ENCODE measurements around the gene CAMTA2.
A peak's percentile ranks its signal among the peaks of the same experiment; 100 is the strongest.
"Not testable (repeated sequence)": the region's sequence is repeated elsewhere in the genome, so short reads cannot be mapped to it uniquely, and the experiment has no call there.

Gene CAMTA2, protein sequence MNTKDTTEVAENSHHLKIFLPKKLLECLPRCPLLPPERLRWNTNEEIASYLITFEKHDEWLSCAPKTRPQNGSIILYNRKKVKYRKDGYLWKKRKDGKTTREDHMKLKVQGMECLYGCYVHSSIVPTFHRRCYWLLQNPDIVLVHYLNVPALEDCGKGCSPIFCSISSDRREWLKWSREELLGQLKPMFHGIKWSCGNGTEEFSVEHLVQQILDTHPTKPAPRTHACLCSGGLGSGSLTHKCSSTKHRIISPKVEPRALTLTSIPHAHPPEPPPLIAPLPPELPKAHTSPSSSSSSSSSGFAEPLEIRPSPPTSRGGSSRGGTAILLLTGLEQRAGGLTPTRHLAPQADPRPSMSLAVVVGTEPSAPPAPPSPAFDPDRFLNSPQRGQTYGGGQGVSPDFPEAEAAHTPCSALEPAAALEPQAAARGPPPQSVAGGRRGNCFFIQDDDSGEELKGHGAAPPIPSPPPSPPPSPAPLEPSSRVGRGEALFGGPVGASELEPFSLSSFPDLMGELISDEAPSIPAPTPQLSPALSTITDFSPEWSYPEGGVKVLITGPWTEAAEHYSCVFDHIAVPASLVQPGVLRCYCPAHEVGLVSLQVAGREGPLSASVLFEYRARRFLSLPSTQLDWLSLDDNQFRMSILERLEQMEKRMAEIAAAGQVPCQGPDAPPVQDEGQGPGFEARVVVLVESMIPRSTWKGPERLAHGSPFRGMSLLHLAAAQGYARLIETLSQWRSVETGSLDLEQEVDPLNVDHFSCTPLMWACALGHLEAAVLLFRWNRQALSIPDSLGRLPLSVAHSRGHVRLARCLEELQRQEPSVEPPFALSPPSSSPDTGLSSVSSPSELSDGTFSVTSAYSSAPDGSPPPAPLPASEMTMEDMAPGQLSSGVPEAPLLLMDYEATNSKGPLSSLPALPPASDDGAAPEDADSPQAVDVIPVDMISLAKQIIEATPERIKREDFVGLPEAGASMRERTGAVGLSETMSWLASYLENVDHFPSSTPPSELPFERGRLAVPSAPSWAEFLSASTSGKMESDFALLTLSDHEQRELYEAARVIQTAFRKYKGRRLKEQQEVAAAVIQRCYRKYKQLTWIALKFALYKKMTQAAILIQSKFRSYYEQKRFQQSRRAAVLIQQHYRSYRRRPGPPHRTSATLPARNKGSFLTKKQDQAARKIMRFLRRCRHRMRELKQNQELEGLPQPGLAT

DNA sequence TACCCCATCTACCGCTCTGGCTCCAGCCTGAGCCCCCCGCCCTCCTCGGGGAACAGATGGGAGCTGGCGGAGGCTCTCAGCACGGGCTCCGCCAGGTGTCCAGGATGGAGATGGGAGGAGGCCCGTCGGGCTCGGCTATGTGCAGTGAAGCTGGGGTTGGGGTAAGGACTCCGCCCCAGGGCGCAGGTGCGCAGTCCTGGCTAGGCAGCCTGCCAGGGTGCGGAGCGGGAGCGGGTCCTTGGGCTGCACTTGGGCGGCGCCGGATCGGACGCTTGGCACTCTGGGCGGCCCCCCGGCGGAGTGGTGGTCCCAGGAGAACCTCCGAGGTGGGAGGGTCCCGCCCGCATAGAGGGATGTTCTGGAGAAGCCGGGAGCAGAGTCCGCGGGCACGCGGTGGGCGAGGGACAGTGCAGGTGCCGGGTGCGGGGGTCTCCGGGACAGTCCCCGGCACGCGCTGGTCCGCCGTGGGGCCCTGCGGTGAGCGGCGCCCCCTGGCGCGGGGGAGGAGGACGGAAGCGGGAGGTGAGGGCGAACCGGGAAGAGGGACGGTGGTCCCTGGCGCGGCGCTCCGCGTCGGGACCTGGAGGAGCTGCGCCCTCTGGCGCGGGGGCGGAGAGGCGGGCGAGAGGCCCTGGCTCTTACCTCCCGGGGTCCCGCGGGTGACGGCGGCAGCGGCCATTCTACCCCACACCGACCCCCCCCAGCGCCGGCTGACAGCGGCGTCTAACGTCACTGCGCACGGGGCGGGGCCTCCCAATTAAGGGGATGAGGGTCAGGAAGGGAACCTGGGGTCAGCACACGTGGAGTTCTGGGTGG, at the start of gene CAMTA2:
TSS of gene CAMTA2 (minus strand) at position 725 of the 816 bp plus-strand sequence. CDS start 1,453 bp downstream, outside the sequence.
- peak; percentile 38 for DNase-seq

DNA sequence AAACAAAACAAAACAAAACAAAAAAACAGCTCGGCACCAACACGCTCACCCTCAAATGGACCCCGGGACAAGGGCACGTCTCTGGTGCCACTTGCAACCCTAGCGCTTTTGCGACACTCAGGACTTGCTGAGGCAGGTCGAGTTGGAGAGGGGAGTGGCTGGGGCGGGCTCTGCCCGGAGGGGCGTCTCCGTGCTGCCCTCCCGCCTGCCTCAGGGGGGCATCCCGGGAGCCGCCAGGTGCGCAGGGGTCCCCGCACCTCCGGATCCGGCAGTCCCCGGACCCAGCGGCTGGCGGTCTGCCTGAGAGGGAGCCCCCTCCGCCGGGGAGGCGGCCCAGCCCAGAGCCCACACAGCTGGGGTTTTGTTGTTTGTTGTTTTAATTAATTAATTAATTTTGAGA, 47.8 kb upstream of the CAMTA2 start, which contains the start of gene SLC52A1:
TSS of gene SLC52A1 (minus strand) at position 112 of the 400 bp plus-strand sequence. CDS start 820 bp downstream, outside the sequence.
- no peak for DNase-seq

DNA sequence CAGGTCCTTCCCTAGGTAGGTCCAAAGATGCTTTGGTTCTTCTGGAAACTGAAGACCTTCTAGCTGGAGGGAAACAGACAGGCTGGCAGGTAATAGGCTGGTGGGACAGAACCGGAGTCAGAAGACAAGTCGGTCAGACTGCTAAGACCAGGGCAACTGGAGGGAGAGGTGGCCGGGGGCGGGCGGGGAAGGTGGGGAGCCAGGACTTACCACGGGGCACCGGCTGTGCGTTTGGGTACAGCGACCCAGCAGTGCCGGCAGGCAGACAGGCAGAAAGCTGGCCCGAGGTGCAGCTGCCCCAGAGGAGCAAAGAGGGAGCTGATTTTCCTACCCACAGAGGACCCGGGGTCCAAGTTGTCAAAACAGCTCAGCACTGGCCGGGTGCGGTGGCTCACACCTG, 47.2 kb upstream of the CAMTA2 start:
- no peak for DNase-seq

DNA sequence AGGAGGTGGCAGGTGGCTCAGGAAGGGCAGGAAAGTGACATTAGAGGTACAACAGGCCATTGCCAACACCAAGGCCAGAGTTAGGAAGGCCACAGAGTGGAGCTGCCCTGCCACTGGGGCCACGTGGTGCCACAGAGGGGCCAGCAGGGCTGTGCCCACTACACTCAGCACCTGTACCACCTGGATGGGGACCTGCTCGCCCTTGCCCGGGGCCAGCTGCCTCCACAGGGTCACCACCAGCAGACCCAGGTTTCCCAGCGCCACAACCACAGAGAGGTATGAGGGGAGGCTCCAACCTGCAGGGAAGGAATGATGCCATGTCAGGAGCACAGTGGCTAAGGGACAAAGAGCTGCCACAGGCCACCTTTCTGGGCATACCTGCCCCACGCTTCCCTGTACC, 46.6 kb upstream of the CAMTA2 start:
- DNase-seq, result no peak

DNA sequence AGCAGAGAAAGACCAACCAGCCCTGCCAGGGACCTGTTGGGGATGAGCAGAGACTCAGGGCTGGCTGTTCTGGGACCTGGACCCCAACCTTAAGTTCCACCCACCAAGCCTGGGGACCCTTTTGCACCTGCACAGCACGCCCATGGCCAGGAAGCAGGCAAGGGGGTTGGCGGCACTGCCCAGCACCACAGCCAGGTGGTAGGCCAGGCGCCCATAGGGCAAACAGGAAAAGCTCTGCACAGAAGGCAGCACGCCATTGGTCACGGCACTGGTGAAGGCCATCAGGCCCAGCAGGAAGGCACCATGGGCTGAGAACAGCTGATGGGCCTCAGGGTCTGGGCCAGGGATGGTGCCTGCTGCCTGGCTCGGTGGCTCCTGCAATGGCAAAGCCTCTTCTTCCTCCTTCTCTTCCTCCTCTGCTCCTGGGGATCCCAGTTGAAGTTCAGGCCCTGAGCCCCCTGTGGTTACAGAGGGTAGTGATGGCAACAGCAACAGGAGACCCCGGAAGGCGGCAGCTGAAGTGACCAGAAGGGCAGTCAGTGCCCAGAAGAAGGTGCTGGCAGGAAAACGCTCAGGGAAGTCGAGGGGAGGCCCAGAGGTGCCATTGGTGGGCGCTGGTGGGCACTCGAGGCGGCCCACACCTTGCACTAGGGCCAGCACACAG, 46.0 kb upstream of the CAMTA2 start:
- no peak for DNase-seq

DNA sequence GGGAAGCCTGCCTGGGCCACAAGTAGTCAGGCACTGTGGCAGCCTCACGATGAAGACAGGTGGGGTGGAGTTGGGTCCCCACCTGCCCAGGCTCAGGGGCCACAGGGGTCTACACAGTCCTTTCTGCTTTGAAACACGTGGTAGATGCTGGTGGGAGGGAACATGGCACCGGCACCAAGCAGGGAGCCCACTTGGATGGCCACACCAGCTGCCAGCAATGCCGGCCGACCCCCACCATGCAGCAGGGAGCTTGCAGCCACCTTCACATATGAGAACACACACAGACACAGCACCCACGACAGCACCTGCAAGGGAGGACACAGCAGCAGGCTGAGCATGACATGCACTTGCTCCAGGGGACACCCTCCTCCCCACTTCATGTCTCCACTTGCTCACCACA, 45.4 kb upstream of the CAMTA2 start:
- no peak for DNase-seq

DNA sequence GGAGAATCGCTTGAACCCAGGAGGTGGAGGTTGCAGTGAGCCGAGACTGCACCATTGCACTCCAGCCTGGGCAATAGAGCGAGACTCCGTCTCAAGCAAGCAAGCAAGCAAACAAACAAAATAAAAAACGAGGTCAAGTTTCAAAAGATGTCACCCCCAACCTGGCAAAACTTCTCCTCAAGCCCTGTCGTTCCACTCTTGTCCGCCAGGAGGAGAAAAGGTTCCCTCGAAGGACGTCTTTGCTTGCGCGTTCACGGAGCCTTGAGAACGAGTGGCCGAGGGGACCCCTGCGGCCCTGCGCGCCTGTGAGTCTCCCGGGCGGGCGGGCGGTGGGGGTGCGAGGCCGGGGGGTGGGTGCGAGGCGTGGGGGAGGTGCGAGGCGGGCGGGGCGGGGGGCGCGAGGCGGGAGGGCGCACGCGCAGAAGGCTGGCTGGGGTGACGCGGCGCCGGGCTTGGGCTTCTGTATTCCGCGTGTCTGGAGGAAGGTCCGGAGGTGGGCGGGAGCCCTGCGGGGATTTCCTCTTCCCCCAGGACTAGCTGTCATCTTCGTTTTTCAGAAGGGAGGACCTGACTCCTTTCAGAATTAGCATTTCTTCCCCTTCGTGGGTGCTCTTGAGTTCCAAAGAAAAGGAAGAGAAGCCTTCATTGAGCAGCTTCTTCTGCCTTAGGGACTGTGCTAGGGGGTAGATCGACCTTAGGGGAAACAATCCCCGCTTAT, 44.0 kb upstream of the CAMTA2 start:
- DNase-seq, result peak; percentile 87

DNA sequence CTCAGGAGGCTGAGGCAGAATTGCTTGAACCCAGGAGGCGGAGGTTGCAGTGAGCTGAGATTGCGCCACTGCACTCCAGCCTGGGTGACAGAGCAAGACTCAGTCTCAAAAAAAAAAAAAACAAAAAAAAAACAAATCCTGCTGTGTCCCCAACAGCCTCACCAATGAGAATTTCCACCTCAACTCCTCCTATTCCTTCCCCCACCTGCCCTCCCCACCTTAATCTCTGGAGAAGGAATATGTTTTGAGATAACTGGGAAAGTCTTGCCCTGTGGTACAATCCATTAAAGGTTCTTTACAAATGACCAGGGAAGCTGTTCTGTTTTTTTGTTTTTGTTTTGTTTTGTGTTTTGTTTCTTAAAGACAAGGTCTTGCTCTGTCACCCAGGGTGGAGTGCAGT, 42.7 kb upstream of the CAMTA2 start:
- not testable (repeated sequence) for DNase-seq

DNA sequence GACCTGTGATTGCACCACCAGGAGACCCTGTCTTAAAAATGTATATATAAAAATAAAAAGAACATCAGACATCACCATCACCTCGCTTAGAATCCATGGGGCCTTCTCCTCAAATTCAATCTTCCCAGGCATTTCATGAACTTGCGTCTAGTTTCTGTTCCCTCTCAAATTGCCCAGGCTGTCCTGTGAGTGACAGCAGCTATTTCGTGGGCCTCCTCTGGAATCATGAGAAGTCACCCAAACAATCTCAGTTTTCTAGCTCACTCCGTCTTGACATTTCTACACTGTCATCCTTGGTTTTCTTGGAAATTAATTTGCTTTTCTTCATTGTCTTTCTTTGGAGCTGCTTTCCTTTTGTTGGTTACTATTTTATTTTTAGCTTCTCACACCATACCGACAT, 40.4 kb upstream of the CAMTA2 start:
- DNase-seq, result no peak

DNA sequence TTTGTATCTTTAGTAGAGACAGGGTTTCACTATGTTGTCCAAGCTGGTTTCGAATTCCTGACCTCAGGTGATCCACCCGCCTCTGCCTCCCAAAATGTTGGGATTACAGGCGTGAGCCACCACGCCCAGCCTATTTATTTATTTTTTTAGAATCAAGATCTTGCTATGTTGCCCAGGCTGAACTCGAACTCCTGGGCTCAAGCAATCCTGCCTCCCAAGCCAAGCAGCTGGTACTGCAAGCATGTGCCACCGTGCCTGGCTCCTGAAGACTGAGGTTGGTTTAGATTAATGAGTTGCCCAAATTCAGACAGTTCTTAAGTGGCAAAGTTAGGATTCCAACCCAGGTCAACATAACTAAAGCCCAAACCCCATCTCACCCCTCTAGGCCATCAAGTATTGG, 39.8 kb upstream of the CAMTA2 start:
- no peak for DNase-seq

DNA sequence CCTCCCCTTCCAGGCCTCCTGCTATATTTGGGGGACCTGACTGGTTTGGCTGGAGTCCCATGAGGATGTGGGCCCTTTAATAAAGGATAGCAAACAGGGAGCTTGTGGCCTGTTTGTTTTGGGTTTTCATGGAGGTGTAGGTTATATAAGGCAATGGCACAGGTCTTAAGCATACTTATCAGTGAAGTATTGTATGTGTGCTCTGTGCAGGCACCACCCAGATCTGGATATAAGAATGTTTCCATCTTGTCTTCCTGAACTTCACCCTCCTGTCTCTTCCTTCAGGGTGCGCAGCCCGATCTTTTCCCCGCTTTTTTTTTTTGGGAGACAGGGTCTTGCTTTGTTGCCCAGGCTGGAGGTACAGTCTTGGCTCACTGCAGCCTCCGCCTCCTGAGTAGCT, 37.1 kb upstream of the CAMTA2 start:
- DNase-seq, result no peak

DNA sequence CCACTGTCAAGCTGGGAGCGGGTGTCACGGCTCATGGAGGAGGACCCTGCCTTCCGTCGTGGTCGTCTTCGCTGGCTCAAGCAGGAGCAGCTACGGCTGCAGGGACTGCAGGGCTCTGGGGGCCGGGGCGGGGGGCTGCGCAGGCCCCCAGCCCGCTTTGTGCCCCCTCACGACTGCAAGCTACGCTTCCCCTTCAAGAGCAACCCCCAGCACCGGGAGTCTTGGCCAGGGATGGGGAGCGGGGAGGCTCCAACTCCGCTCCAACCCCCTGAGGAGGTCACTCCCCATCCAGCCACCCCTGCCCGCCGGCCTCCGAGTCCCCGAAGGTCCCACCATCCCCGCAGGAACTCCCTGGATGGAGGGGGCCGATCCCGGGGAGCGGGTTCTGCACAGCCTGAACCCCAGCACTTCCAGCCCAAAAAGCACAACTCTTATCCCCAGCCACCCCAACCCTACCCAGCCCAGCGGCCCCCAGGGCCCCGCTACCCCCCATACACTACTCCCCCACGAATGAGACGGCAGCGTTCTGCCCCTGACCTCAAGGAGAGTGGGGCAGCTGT, 36.2 kb upstream of the CAMTA2 start:
- DNase-seq, result no peak

DNA sequence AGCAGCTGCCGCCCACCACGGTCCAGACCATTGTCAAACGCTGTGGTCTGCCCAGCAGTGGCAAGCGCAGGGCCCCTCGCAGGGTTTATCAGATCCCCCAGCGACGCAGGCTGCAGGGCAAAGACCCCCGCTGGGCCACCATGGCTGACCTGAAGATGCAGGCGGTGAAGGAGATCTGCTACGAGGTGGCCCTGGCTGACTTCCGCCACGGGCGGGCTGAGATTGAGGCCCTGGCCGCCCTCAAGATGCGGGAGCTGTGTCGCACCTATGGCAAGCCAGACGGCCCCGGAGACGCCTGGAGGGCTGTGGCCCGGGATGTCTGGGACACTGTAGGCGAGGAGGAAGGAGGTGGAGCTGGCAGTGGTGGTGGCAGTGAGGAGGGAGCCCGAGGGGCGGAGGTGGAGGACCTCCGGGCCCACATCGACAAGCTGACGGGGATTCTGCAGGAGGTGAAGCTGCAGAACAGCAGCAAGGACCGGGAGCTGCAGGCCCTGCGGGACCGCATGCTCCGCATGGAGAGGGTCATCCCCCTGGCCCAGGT, 34.8 kb upstream of the CAMTA2 start:
- DNase-seq, result no peak

DNA sequence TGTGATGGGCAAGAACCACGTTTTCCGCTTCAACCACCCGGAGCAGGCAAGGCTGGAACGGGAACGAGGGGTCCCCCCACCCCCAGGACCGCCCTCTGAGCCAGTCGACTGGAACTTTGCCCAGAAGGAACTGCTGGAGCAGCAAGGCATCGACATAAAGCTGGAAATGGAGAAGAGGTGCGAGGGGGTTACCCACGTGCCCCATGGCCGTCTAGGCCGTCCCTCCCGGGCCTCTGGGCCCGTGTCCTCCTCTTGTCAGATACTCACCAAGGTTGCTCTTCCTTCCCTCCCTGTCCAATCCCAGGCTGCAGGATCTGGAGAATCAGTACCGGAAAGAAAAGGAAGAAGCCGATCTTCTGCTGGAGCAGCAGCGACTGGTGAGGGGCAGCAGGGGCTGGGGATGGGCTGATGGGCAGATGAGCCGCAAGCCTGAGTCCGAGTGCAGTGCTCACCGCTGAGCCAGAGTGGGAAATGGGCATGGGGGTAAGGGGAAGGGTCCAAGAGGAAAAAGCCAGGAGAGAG, 33.1 kb upstream of the CAMTA2 start:
- DNase-seq, result no peak

DNA sequence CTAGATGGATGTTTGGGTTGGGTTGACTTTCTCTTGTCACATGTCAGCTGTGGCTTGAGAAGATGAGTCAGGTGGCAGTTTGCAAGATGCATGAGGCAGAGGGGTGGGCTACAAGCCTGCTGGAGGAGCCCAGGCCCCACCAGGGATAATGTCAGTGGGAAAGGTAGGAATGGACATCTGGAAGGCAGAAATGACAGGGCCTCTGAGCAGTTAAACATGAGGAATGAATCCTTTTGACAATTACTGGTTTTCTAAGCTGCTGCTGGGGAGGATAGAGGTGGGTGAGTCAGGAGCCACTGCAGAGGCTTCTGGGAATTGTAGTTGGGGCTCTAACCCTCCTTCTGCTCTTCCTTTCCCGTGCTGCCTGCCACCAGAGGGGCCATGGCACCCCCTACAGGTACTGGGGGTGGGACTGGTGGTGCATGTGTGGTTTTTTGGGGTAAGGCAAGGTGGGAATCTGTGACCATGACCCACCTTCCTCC, 32.0 kb upstream of the CAMTA2 start:
- no peak for DNase-seq

DNA sequence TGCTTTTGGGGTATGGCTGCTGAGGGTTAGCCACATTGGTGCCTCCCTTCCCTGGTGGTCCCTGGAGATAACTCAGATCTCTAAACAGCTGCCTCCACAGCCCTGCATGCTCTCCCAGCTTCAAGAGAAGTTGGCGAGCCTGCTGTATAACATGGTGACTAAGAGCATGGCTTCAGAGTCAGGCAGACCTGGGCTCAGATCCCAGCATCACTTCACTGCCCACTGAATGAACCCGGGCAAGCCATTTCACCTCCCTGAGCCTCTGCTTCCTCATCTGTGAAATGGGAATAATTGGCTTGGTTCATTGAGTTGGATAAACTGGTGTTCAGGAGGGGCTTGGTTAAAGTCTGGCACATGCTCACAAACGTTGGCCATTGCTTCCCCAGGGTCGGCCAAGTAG, 26.9 kb upstream of the CAMTA2 start:
- DNase-seq, result no peak

DNA sequence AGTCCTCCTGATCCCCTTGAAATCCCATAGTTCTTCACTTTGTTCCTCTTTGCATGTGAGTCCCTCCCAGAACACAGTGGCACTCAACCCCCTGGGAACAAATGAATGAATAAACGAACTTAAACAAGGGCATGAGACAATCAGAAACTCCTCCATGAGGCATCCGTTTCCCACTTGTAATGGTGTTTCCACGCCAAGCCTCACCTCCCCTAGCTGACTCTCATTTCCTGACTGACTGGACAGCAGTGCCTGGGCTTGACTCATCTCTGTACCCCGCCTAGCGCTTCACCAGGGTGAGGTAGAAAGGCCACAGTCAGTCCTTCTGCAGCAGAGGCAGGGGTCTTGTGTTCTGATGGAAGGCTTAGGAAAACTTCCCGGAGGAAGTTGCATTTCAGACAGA, 24.5 kb upstream of the CAMTA2 start:
- DNase-seq, result no peak

DNA sequence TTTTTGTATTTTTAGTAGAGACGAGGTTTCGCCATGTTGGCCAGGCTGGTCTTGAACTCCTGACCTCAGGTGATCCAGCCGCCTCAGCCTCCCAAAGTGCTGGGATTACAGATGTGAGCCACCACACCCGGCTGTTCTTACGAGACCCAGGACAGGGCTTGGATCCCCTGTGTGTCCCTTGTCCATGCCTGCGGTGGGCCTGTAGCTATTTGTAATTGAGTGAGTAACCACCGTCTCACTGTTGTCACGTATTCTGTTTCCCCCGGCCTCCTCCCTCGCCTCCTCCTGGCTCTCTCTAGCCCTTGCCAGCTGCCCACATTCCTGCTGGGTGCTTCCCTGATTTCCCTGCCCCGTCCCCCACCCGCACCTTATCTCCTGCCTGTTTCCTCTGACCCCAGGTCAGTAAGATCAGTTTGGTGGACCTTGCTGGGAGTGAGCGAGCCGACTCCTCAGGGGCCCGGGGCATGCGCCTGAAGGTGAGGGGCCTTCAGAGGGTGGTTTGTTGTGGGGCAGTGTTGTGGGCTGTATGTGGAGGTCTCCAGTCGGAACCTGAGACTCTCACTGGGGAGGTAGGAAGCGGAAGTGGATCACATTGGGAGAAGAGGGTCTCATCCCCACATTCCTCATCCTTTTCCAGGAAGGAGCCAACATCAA, 15.9 kb upstream of the CAMTA2 start:
- DNase-seq, result no peak

DNA sequence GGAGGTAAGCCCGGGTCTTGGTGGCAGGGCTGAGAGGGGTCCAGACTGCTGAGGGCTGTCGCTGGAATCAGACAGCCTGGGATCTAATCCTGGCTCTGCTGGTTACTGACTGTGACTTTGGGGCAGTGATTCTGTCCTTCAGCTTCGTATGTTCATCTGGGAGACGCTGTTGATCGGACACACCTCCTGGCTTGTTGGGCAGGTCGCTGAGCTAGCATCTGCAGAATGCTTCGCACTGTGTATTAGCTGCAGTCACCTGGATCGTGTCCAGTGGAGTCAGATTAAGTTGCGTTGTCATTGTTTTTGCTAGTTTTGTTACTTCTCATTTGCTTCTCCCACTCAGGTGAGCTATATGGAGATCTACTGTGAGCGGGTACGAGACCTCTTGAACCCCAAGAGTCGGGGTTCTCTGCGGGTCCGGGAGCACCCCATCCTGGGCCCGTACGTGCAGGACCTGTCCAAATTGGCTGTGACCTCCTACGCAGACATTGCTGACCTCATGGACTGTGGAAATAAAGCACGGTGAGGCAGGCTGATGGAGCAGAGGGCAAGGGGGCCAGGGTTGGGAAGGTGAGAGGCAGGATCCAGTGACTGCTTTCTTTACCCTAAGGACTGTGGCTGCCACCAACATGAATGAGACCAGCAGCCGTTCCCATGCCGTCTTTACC, 14.8 kb upstream of the CAMTA2 start:
- DNase-seq, result no peak

All from NCI-H2227 treated with DMSO at 0.1 percent for 48 hours (cell line).